ENCODE measurements around the gene ADCY3.

DNA sequence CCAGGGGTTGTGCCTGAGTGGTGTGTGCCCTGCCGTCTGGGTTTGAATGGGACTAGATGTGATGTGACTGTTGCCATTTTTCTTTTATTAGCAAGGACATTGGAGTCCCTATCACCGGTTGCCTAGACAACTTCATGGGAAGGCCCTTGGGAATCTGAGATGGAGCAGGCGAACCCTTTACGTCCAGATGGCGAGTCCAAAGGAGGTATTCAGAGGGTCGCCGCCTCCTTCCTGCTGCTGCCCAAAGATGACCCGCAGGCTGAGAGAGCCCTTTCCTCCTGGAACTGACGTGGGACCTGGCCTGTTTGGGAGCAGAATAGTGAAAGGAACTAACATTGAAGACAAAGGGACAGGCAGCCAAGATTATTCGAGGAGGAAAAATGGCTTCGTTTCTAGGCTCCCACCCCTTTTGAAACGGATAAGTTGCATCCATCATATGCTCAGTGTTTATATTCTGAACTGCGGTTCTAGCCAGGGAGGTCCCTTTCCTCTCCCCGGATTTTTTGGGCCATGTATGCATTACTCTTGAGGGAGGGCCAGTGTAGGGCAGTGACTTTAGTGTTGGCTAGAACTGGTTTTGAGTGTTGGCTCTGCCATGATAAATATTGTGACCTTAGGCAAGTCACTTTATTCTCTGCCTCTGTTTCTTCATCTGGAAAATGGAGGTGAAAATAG lies 126.1 kb downstream of the ADCY3 start:
- no peak for TF ChIP-seq ZNF274 (IDR thresholded peaks at IDR 0.05; ENCODE audit: insufficient read depth, insufficient read length)
- TF ChIP-seq HCFC1 (IDR thresholded peaks at IDR 0.05; ENCODE audit: low read length): no peak
- TF ChIP-seq RAD21 (IDR thresholded peaks at IDR 0.05; ENCODE audit: insufficient read depth, low read depth, low read length): no peak
- TF ChIP-seq POLR2AphosphoS5 (IDR thresholded peaks at IDR 0.05; ENCODE audit: low read length): no peak
- no peak for TF ChIP-seq EZH2 (IDR thresholded peaks at IDR 0.05; ENCODE audit: borderline replicate concordance, control insufficient read depth, low read depth, low read length)
